Measurements from ENCODE around the gene SMARCA2.

DNA sequence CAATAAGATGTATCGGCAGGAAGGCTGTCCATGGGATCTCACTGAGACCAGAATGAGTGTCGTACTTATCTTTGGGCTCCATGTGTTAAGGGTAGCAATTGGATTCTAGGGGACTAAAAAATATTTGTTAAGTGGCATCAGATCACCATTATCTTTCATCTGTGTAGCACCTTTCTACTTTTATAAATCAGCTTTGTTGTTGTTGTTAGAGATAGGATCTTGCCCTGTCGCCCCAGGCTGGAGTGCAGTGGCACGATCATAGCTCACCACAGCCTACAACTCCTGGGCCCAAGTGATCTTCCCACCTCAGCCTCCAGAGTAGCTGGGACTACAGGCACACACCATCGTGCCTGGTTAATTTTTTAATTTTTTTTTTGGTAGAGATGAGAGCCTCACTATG, 220.5 kb downstream of the SMARCA2 start:
- no peak for TF ChIP-seq DPF2 (IDR thresholded peaks at IDR 0.05)
- TF ChIP-seq, protein P1, sequence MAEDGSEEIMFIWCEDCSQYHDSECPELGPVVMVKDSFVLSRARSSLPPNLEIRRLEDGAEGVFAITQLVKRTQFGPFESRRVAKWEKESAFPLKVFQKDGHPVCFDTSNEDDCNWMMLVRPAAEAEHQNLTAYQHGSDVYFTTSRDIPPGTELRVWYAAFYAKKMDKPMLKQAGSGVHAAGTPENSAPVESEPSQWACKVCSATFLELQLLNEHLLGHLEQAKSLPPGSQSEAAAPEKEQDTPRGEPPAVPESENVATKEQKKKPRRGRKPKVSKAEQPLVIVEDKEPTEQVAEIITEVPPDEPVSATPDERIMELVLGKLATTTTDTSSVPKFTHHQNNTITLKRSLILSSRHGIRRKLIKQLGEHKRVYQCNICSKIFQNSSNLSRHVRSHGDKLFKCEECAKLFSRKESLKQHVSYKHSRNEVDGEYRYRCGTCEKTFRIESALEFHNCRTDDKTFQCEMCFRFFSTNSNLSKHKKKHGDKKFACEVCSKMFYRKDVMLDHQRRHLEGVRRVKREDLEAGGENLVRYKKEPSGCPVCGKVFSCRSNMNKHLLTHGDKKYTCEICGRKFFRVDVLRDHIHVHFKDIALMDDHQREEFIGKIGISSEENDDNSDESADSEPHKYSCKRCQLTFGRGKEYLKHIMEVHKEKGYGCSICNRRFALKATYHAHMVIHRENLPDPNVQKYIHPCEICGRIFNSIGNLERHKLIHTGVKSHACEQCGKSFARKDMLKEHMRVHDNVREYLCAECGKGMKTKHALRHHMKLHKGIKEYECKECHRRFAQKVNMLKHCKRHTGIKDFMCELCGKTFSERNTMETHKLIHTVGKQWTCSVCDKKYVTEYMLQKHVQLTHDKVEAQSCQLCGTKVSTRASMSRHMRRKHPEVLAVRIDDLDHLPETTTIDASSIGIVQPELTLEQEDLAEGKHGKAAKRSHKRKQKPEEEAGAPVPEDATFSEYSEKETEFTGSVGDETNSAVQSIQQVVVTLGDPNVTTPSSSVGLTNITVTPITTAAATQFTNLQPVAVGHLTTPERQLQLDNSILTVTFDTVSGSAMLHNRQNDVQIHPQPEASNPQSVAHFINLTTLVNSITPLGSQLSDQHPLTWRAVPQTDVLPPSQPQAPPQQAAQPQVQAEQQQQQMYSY (CRISPR knock-in tag; IDR thresholded peaks at IDR 0.05) = no peak
- no peak for TF ChIP-seq POLR2A (IDR thresholded peaks at IDR 0.05; ENCODE audit: low read depth, low read length)
- TF ChIP-seq, protein P2, sequence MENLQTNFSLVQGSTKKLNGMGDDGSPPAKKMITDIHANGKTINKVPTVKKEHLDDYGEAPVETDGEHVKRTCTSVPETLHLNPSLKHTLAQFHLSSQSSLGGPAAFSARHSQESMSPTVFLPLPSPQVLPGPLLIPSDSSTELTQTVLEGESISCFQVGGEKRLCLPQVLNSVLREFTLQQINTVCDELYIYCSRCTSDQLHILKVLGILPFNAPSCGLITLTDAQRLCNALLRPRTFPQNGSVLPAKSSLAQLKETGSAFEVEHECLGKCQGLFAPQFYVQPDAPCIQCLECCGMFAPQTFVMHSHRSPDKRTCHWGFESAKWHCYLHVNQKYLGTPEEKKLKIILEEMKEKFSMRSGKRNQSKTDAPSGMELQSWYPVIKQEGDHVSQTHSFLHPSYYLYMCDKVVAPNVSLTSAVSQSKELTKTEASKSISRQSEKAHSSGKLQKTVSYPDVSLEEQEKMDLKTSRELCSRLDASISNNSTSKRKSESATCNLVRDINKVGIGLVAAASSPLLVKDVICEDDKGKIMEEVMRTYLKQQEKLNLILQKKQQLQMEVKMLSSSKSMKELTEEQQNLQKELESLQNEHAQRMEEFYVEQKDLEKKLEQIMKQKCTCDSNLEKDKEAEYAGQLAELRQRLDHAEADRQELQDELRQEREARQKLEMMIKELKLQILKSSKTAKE (IDR thresholded peaks at IDR 0.05; ENCODE audit: low read depth, poor library complexity, severe bottlenecking) = no peak
- TF ChIP-seq, protein P3, sequence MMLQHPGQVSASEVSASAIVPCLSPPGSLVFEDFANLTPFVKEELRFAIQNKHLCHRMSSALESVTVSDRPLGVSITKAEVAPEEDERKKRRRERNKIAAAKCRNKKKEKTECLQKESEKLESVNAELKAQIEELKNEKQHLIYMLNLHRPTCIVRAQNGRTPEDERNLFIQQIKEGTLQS (IDR thresholded peaks at IDR 0.05; ENCODE audit: borderline replicate concordance, extremely low read depth, low read depth, low read length) = no peak
- no peak for TF ChIP-seq HDAC2 (IDR thresholded peaks at IDR 0.05)
- TF ChIP-seq, protein P4, sequence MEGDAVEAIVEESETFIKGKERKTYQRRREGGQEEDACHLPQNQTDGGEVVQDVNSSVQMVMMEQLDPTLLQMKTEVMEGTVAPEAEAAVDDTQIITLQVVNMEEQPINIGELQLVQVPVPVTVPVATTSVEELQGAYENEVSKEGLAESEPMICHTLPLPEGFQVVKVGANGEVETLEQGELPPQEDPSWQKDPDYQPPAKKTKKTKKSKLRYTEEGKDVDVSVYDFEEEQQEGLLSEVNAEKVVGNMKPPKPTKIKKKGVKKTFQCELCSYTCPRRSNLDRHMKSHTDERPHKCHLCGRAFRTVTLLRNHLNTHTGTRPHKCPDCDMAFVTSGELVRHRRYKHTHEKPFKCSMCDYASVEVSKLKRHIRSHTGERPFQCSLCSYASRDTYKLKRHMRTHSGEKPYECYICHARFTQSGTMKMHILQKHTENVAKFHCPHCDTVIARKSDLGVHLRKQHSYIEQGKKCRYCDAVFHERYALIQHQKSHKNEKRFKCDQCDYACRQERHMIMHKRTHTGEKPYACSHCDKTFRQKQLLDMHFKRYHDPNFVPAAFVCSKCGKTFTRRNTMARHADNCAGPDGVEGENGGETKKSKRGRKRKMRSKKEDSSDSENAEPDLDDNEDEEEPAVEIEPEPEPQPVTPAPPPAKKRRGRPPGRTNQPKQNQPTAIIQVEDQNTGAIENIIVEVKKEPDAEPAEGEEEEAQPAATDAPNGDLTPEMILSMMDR (IDR thresholded peaks at IDR 0.05 in 2 of 3, conservative IDR thresholded peaks at IDR 0.05 in 1 of 3; ENCODE audit: control insufficient read depth in 2 of 3, extremely low read depth in 1 of 3, insufficient read depth in 1 of 3, low read depth in 3 of 3, low read length in 3 of 3) = no peak
- TF ChIP-seq EZH2 (IDR thresholded peaks at IDR 0.05; ENCODE audit: borderline replicate concordance, control insufficient read depth, low read depth, low read length) = no peak
- no peak for TF ChIP-seq BHLHE40 (IDR thresholded peaks at IDR 0.05; ENCODE audit: borderline replicate concordance in 1 of 2, low read depth in 2 of 2, low read length in 1 of 2)
- TF ChIP-seq GABPA (IDR thresholded peaks at IDR 0.05; ENCODE audit: low read depth) = no peak
- no peak for TF ChIP-seq TARDBP (IDR thresholded peaks at IDR 0.05; ENCODE audit: borderline replicate concordance)
- TF ChIP-seq FOXM1 (IDR thresholded peaks at IDR 0.05; ENCODE audit: low read depth, low read length) = no peak

Measured in GM12878 (cell line).